Astrocyte (in vitro differentiated cells and primary cell): ENCODE data around the gene ZFYVE27. TPM values are rescaled to one million over a fixed set of nuclear protein-coding genes. Genes with fewer than 3 reads are reported as not detected.

Experiments used
- DNase-seq: peaks from one replicate; pipeline ENCODE4 v3.0.0-alpha.2; 2010; ENCODE audit warnings: low read depth
- FAIRE-seq: peaks from 2 replicates; lab custom pipeline; 2011; peaks lifted over from hg19 to GRCh38; lab: Jason Lieb, UNC
- H2AFZ ChIP-seq: 2 replicates; pipeline ENCODE4 v1.6.0; 2012; ENCODE audit warnings: low read depth, low read length, inconsistent platforms
- H3K27ac ChIP-seq: 2 replicates; pipeline ENCODE4 v1.5.1; 2011; ENCODE audit warnings: low read depth, low read length, inconsistent platforms
- H3K27me3 ChIP-seq: 2 replicates; pipeline ENCODE4 v1.6.0; 2011; ENCODE audit warnings: low read length, inconsistent platforms; ENCODE audit not compliant: insufficient read depth
- H3K36me3 ChIP-seq: 2 replicates; pipeline ENCODE4 v1.5.1; 2011; ENCODE audit warnings: low read length, inconsistent platforms; ENCODE audit not compliant: insufficient read depth
- H3K4me1 ChIP-seq: 2 replicates; pipeline ENCODE4 v1.5.1; 2011; ENCODE audit warnings: low read length, inconsistent platforms; ENCODE audit not compliant: insufficient read depth
- H3K4me2 ChIP-seq: 2 replicates; pipeline ENCODE4 v1.6.0; 2012; ENCODE audit warnings: low read length, inconsistent platforms
- H3K4me3 ChIP-seq: 2 replicates; pipeline ENCODE4 v1.5.1; 2011; ENCODE audit warnings: low read depth, mild to moderate bottlenecking, low read length, inconsistent platforms; ENCODE audit not compliant: insufficient read depth
- H3K79me2 ChIP-seq: 2 replicates; pipeline ENCODE4 v1.6.0; 2012; ENCODE audit warnings: mild to moderate bottlenecking, low read length, inconsistent platforms; ENCODE audit not compliant: insufficient read depth
- H3K9ac ChIP-seq: 2 replicates; pipeline ENCODE4 v1.6.0; 2012; ENCODE audit warnings: mild to moderate bottlenecking, low read length, inconsistent platforms
- H3K9me3 ChIP-seq: 2 replicates; pipeline ENCODE4 v1.5.1; 2012; ENCODE audit warnings: low read depth, mild to moderate bottlenecking, low read length, inconsistent platforms; ENCODE audit not compliant: insufficient read depth
- H4K20me1 ChIP-seq: 2 replicates; pipeline ENCODE4 v1.6.0; 2012; ENCODE audit warnings: low read length, inconsistent platforms; ENCODE audit not compliant: insufficient read depth
- H3K27ac Mint-ChIP-seq: one replicate; pipeline ENCODE4 v1.8.0; 2021; ENCODE audit warnings: mild to moderate bottlenecking, mixed read lengths; ENCODE audit not compliant: unreplicated experiment
- H3K27me3 Mint-ChIP-seq: one replicate; pipeline ENCODE4 v1.8.0; 2021; ENCODE audit warnings: low read depth, mixed read lengths; ENCODE audit not compliant: unreplicated experiment
- H3K36me3 Mint-ChIP-seq: one replicate; pipeline ENCODE4 v1.8.0; 2021; ENCODE audit warnings: low read depth, mixed read lengths; ENCODE audit not compliant: unreplicated experiment
- H3K4me1 Mint-ChIP-seq: one replicate; pipeline ENCODE4 v1.8.0; 2021; ENCODE audit warnings: low read depth, mixed read lengths; ENCODE audit not compliant: unreplicated experiment
- H3K4me3 Mint-ChIP-seq: one replicate; pipeline ENCODE4 v1.8.0; 2021; ENCODE audit warnings: mild to moderate bottlenecking, moderate library complexity, mixed read lengths; ENCODE audit not compliant: unreplicated experiment
- H3K9me3 Mint-ChIP-seq: one replicate; pipeline ENCODE4 v1.8.0; 2021; ENCODE audit warnings: mild to moderate bottlenecking, mixed read lengths; ENCODE audit not compliant: unreplicated experiment
- CTCF ChIP-seq: IDR thresholded peaks from 2 replicates; pipeline ENCODE4 v1.5.1; 2011; ENCODE audit warnings: low read depth, mild to moderate bottlenecking, inconsistent platforms, low read length, moderate library complexity; ENCODE audit not compliant: insufficient read depth
- EZH2 ChIP-seq: IDR thresholded peaks from 2 replicates; pipeline ENCODE4 v1.6.1; 2012; ENCODE audit warnings: mild to moderate bottlenecking, low read length, inconsistent platforms; ENCODE audit not compliant: insufficient read depth
- total RNA-seq: library from RNA; stranded (reverse); gene quantifications from 2 replicates; pipeline ENCODE4 v1.2.1, GENCODE V29; 2021

Gene ZFYVE27
- total RNA-seq, 1 donor from 2014 or later = 32.8 TPM

- Mint-ChIP-seq H3K27me3 (peaks cover 7% of the 10 kb centered on the region), H3K4me3 (peak overlapping the region; percentile 92), H3K27ac (peak overlapping the region; percentile 78), H3K4me1 (peaks cover 13% of the 10 kb centered on the region), H3K36me3 (peaks cover 6% of the 10 kb centered on the region), H3K9me3 (peaks cover 1% of the 10 kb centered on the region)
- FAIRE-seq (no peak), DNase-seq (peak; percentile 36)
- Histone ChIP-seq H3K4me3 (peak overlapping the region; percentile 91), H3K4me1 (peaks cover 11% of the 10 kb centered on the region), H2AFZ (peak overlapping the region; percentile 85), H3K4me2 (peak overlapping the region; percentile 94), H3K36me3 (peaks cover 10% of the 10 kb centered on the region), H3K79me2 (peaks cover 42% of the 10 kb centered on the region), H3K27me3 (no peaks in the 10 kb centered on the region), H3K9ac (peak overlapping the region; percentile 94), H4K20me1 (peaks cover 30% of the 10 kb centered on the region), H3K27ac (peak overlapping the region; percentile 90), H3K9me3 (no peaks in the 10 kb centered on the region)
- TF ChIP-seq CTCF (no peak), EZH2 (no peak)
These were observed 890 bp downstream of the ZFYVE27 start for GRCh38 chr10:97737770-97738265.

GRCh38 chr10:97738616-97739015 is 1.7 kb downstream of the ZFYVE27 start:
- peaks cover 11% of the 10 kb centered on the region for H3K4me1 ChIP-seq
- no peak overlapping the region for H3K27ac Mint-ChIP-seq
- DNase-seq = no peak
- H3K27ac ChIP-seq = no peak overlapping the region
- H3K4me3 Mint-ChIP-seq = peak overlapping the region; percentile 92
- H3K79me2 ChIP-seq = peaks cover 47% of the 10 kb centered on the region
- H3K27me3 ChIP-seq = no peaks in the 10 kb centered on the region
- no peak for TF ChIP-seq CTCF
- no peak for TF ChIP-seq EZH2
- H3K9me3 Mint-ChIP-seq = peaks cover 1% of the 10 kb centered on the region
- H3K27me3 Mint-ChIP-seq = peaks cover 7% of the 10 kb centered on the region
- peaks cover 13% of the 10 kb centered on the region for H3K4me1 Mint-ChIP-seq
- no peak for FAIRE-seq
- H3K4me2 ChIP-seq = peak overlapping the region; percentile 94
- H3K9me3 ChIP-seq = no peaks in the 10 kb centered on the region
- H3K36me3 ChIP-seq = peaks cover 10% of the 10 kb centered on the region
- no peak overlapping the region for H3K9ac ChIP-seq
- no peak overlapping the region for H2AFZ ChIP-seq
- H4K20me1 ChIP-seq = peaks cover 38% of the 10 kb centered on the region
- H3K36me3 Mint-ChIP-seq = peaks cover 6% of the 10 kb centered on the region
- H3K4me3 ChIP-seq = no peak overlapping the region

- Histone ChIP-seq H3K27ac (no peak overlapping the region), H3K36me3 (peaks cover 14% of the 10 kb centered on the region), H3K27me3 (no peaks in the 10 kb centered on the region), H3K9me3 (no peaks in the 10 kb centered on the region), H3K4me1 (peaks cover 11% of the 10 kb centered on the region), H3K4me3 (no peak overlapping the region), H2AFZ (no peak overlapping the region), H3K79me2 (peaks cover 59% of the 10 kb centered on the region), H3K9ac (no peak overlapping the region), H3K4me2 (no peak overlapping the region), H4K20me1 (peaks cover 51% of the 10 kb centered on the region)
- peaks cover 6% of the 10 kb centered on the region for H3K27me3 Mint-ChIP-seq
- peaks cover 1% of the 10 kb centered on the region for H3K9me3 Mint-ChIP-seq
- DNase-seq (no peak), FAIRE-seq (no peak)
- H3K4me1 Mint-ChIP-seq = peaks cover 17% of the 10 kb centered on the region
- TF ChIP-seq CTCF = no peak
- peaks cover 17% of the 10 kb centered on the region for H3K36me3 Mint-ChIP-seq
- H3K27ac Mint-ChIP-seq = no peak overlapping the region
- peak overlapping the region; percentile 23 for H3K4me3 Mint-ChIP-seq
These were observed 3.7 kb downstream of the ZFYVE27 start for GRCh38 chr10:97740613-97741012.
